Nephron progenitor cell (in vitro differentiated cells): ENCODE measurements around the gene PRCP.

Experiments used
- DNase-seq: peaks from one replicate; pipeline ENCODE4 v3.0.0; 2021
- H3K27ac Mint-ChIP-seq: 2 replicates; pipeline ENCODE4 v1.8.0; 2021; ENCODE audit warnings: mild to moderate bottlenecking, moderate library complexity, mixed read lengths
- H3K27me3 Mint-ChIP-seq: 2 replicates; pipeline ENCODE4 v1.8.0; 2021; ENCODE audit warnings: mild to moderate bottlenecking, low read depth, mixed read lengths; ENCODE audit not compliant: poor library complexity
- H3K36me3 Mint-ChIP-seq: 2 replicates; pipeline ENCODE4 v1.8.0; 2021; ENCODE audit warnings: low read depth, mixed read lengths
- H3K4me1 Mint-ChIP-seq: 2 replicates; pipeline ENCODE4 v1.8.0; 2021; ENCODE audit warnings: mixed read lengths
- H3K4me3 Mint-ChIP-seq: 2 replicates; pipeline ENCODE4 v1.8.0; 2021; ENCODE audit warnings: mild to moderate bottlenecking, moderate library complexity, mixed read lengths
- H3K9me3 Mint-ChIP-seq: 2 replicates; pipeline ENCODE4 v1.8.0; 2021; ENCODE audit warnings: mild to moderate bottlenecking, moderate library complexity, mixed read lengths
- CTCF ChIP-seq: fragments of 200-600 bp; sonication (generic); IDR thresholded peaks from 2 replicates; pipeline ENCODE4 v1.5.0; 2021; ENCODE audit warnings: antibody characterized with exemption

PRCP gene

GRCh38 chr11:82790723-82791484 lies 109.3 kb downstream of the PRCP start:
- TF ChIP-seq CTCF: no peak
- DNase-seq: no peak
- H3K4me3 Mint-ChIP-seq: no peak overlapping the region
- H3K27ac Mint-ChIP-seq: peak overlapping the region; percentile 46
- no peaks in the 10 kb centered on the region for H3K36me3 Mint-ChIP-seq
- H3K9me3 Mint-ChIP-seq: no peaks in the 10 kb centered on the region
- peaks cover 9% of the 10 kb centered on the region for H3K4me1 Mint-ChIP-seq
- no peaks in the 10 kb centered on the region for H3K27me3 Mint-ChIP-seq

- no peak for TF ChIP-seq CTCF
- DNase-seq: no peak
- Mint-ChIP-seq H3K4me1 (peaks cover 9% of the 10 kb centered on the region), H3K36me3 (no peaks in the 10 kb centered on the region), H3K4me3 (no peak overlapping the region), H3K27ac (no peak overlapping the region), H3K9me3 (peaks cover 3% of the 10 kb centered on the region), H3K27me3 (no peaks in the 10 kb centered on the region)
Observed at GRCh38 chr11:82787981-82788380, 112.2 kb downstream of the PRCP start.

GRCh38 chr11:82786836-82787235 lies 113.4 kb downstream of the PRCP start:
- H3K4me3 Mint-ChIP-seq: no peak overlapping the region
- H3K27ac Mint-ChIP-seq: no peak overlapping the region
- DNase-seq: no peak
- no peak for TF ChIP-seq CTCF
- H3K27me3 Mint-ChIP-seq: no peaks in the 10 kb centered on the region
- no peaks in the 10 kb centered on the region for H3K36me3 Mint-ChIP-seq
- H3K9me3 Mint-ChIP-seq: peaks cover 13% of the 10 kb centered on the region
- peaks cover 9% of the 10 kb centered on the region for H3K4me1 Mint-ChIP-seq

- no peaks in the 10 kb centered on the region for H3K36me3 Mint-ChIP-seq
- H3K27me3 Mint-ChIP-seq: no peaks in the 10 kb centered on the region
- peaks cover 2% of the 10 kb centered on the region for H3K4me1 Mint-ChIP-seq
- H3K27ac Mint-ChIP-seq: no peak overlapping the region
- DNase-seq: no peak
- no peak for TF ChIP-seq CTCF
- H3K4me3 Mint-ChIP-seq: no peak overlapping the region
- peaks cover 19% of the 10 kb centered on the region for H3K9me3 Mint-ChIP-seq
Observed at GRCh38 chr11:82786001-82786400, 114.2 kb downstream of the PRCP start.

GRCh38 chr11:82782825-82783374 lies 117.3 kb downstream of the PRCP start:
- Mint-ChIP-seq H3K4me1 (no peaks in the 10 kb centered on the region), H3K27me3 (peaks cover 3% of the 10 kb centered on the region), H3K27ac (no peak overlapping the region), H3K4me3 (no peak overlapping the region), H3K9me3 (peaks cover 19% of the 10 kb centered on the region), H3K36me3 (no peaks in the 10 kb centered on the region)
- no peak for DNase-seq
- no peak for TF ChIP-seq CTCF

GRCh38 chr11:82778776-82779175 lies 121.5 kb downstream of the PRCP start:
- H3K27ac Mint-ChIP-seq: no peak overlapping the region
- H3K4me1 Mint-ChIP-seq: no peaks in the 10 kb centered on the region
- no peak overlapping the region for H3K4me3 Mint-ChIP-seq

More at GRCh38 chr11:82778776-82779175, 121.5 kb downstream of the PRCP start:
- peaks cover 38% of the 10 kb centered on the region for H3K9me3 Mint-ChIP-seq
- H3K27me3 Mint-ChIP-seq: peaks cover 3% of the 10 kb centered on the region
- no peak for TF ChIP-seq CTCF
- H3K36me3 Mint-ChIP-seq: no peaks in the 10 kb centered on the region
- no peak for DNase-seq
